Brain microvascular endothelial cell (primary cell): ENCODE measurements around the gene NMRK2.
"Not testable (repeated sequence)": the region's sequence is repeated elsewhere in the genome, so short reads cannot be mapped to it uniquely, and the experiment has no call there.

Source experiments
- DNase-seq: peaks from one replicate; pipeline ENCODE4 v3.0.0-alpha.2; 2020
- H3K27ac ChIP-seq: fragments of 250-450 bp; sonication (Bioruptor Pico); 2 replicates; pipeline ENCODE4 v1.5.1; 2020; ENCODE audit warnings: mild to moderate bottlenecking, moderate library complexity
- H3K27me3 ChIP-seq: fragments of 250-450 bp; sonication (Bioruptor Pico); replicated peaks from 2 replicates; pipeline ENCODE4 v1.5.1; 2020; ENCODE audit warnings: mild to moderate bottlenecking
- H3K36me3 ChIP-seq: fragments of 250-450 bp; sonication (Bioruptor Pico); replicated peaks from 2 replicates; pipeline ENCODE4 v1.5.1; 2020; ENCODE audit warnings: mild to moderate bottlenecking
- H3K4me3 ChIP-seq: 2 replicates; pipeline ENCODE4 v1.5.1; 2011; ENCODE audit warnings: low read depth, mild to moderate bottlenecking, control low read depth, low read length, moderate library complexity
- CTCF ChIP-seq: IDR thresholded peaks from 2 replicates; pipeline ENCODE4 v1.5.1; 2011; ENCODE audit warnings: low read depth, mild to moderate bottlenecking, moderate library complexity, low read length, control low read depth, inconsistent platforms; ENCODE audit errors: missing control alignments
- in situ Hi-C: cut with HindIII; loops from 2 replicates; pipeline ENCODE4 v1.10.0; 2017; ENCODE audit warnings: low sequenced_read_pairs, low pct_ligation_motif_present

The NMRK2 gene

DNA sequence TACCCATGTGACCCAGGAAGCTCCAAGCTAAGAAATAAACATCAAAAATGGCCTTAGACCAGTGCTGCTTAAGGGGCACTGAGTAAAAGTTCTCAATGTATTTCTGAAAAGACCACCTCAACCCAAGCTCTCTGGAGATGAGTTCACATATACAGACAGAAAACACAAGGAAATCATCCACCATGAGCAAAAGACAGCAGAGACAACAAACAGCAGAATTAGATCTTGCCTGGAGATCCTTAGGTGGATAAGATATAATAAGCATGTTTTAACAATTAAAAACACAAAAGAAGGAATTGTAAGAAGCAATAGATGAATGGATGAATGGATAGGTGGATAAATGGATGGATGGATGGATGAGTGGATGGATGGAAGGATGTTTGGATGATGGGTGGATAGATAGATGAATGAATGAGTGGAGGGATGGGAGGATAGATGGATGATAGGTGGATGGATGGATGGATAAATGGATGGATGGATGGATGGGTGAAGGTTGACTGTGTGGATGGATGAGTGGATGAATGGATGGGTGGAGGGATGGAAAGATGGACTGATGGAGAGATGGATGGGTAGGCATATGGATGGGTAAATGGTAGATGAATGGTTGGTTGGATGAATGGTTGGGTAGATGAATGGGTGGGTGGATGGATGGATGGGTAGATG, 9.6 kb upstream of the NMRK2 start:
- in situ Hi-C loops, result no loop called here
- no peak overlapping the region for H3K27ac ChIP-seq
- no peak overlapping the region for H3K4me3 ChIP-seq
- DNase-seq, result no peak
- H3K27me3 ChIP-seq, result no peaks in the 10 kb centered on the region
- TF ChIP-seq CTCF, result no peak
- no peaks in the 10 kb centered on the region for H3K36me3 ChIP-seq

DNA sequence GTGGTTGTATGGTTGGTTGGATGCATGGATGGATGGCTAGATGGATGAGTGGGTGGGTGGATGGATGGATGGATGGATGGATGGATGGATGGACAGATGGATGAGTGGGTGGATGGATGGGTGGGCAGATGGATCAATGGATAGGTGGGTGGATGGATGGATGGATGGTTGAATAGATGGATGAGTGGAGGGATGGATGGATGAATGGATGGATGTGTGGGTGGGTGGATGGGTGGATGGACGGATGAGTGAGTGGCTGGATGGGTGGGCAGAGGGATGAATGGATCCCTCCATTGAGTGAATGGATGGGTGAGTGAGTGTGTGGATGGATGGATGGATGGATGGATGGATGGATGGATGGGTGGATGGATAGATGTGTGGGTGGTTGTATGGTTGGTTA, 9.0 kb upstream of the NMRK2 start:
- in situ Hi-C loops, result no loop called here

GRCh38 chr19:3931041-3931440, 1.8 kb upstream of the NMRK2 start:
- TF ChIP-seq CTCF, result no peak
- peaks cover 12% of the 10 kb centered on the region for H3K27me3 ChIP-seq
- no peaks in the 10 kb centered on the region for H3K36me3 ChIP-seq
- DNase-seq, result no peak
- H3K27ac ChIP-seq, result no peak overlapping the region
- in situ Hi-C loops, result no loop called here
- no peak overlapping the region for H3K4me3 ChIP-seq

More for the DNA sequence above, 9.0 kb upstream of the NMRK2 start:
- Histone ChIP-seq H3K36me3 (no peaks in the 10 kb centered on the region), H3K4me3 (no peak overlapping the region), H3K27ac (no peak overlapping the region), H3K27me3 (no peaks in the 10 kb centered on the region)
- no peak for DNase-seq
- TF ChIP-seq CTCF, result no peak

DNA sequence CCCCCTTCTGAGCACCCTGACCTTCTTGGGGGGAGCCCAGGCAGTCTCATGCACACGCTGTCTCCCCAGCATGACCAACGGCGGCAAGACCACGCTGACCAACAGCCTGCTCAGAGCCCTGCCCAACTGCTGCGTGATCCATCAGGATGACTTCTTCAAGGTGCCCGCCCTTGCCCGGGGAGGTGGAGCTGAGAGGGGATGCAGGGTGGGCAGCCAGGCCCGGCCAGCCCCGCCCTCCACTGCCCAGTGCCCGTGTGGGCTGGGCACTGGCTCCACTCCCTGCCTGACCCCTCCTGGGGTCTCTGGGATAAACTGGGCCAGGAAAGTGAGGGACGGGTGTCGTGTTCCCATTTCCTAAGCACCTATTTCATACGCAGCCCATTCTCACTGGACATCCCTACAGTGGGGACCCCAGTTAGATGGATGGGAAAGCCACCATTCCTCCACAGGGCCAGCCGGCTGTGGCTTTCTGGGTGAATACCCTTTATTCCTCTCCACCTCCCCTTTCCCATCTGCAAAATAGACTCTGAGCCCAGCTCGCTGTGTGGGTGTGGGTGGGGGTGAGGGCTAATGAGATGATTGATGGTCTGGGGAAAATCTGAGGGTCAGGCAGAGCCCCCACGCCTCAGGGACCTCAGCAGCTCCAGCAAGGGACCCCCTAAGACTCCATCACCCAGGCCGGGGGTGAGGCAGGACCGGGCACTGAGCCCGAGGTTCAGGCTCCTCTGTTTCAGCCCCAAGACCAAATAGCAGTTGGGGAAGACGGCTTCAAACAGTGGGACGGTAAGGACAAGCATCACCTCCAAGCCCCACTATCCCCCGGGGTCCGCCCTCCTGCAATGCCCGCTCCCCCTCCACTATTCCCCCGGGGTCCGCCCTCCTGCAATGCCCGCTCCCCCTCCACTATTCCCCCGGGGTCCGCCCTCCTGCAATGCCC, 3.9 kb downstream of the NMRK2 start:
- in situ Hi-C loops, result no loop called here
- Histone ChIP-seq H3K27ac (no peak overlapping the region), H3K27me3 (peaks cover 12% of the 10 kb centered on the region), H3K4me3 (no peak overlapping the region), H3K36me3 (no peaks in the 10 kb centered on the region)
- no peak for TF ChIP-seq CTCF
- DNase-seq, result no peak

DNA sequence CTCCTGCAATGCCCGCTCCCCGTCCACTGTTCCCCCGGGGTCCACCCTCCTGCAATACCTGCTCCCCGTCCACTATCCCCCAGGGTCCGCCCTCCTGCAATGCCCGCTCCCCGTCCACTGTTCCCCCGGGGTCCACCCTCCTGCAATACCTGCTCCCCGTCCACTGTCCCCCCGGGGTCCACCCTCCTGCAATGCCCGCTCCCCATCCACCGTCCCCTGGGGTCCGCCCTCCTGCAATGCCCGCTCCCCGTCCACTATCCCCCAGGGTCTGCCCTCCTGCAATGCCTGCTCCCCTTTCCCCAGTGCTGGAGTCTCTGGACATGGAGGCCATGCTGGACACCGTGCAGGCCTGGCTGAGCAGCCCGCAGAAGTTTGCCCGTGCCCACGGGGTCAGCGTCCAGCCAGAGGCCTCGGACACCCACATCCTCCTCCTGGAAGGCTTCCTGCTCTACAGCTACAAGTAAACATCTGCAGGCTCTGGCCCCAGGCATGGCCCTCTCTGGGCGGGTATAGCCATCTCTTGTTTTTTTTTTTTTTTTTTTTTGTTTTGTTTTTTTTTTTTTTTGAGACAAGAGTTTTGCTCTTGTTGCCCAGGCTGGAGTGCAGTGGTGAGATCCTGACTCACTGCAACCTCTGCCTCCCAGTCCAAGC, 5.6 kb downstream of the NMRK2 start:
- DNase-seq, H3K36me3 ChIP-seq, H3K27ac ChIP-seq, H3K27me3 ChIP-seq, H3K4me3 ChIP-seq, in situ Hi-C loops: not testable (repeated sequence)

DNA sequence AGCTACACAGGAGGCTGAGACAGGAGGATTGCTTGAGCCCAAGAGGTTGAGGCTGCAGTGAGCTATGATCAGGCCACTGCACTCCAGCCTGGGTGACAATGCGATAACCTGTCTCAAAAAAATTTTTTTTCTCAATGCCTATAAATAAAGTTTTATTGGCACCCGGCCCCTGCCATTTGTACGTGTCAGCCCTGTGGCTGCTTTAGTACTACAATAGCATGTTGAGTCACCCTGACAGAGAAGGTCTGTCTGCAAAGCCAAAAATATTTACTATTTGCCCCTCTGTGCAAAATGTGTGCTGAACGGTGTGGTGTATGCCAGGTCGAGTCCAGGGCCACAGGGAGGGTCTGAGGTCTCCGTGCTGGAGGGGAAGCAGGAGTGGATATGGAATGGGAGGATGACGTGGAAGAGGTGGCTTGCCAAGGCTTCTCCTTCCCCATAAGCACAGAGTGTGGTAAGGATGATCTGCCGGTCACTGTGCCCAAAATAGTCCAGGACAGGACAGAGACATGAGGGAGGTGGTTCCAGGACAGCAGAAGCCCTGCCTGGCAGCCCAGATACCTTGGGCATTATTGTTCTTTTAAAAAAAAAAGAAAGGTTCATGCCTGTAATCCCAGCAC, 10.0 kb downstream of the NMRK2 start:
- Histone ChIP-seq H3K27ac (no peak overlapping the region), H3K27me3 (no peaks in the 10 kb centered on the region), H3K4me3 (no peak overlapping the region), H3K36me3 (no peaks in the 10 kb centered on the region)
- TF ChIP-seq CTCF, result no peak
- no peak for DNase-seq
- in situ Hi-C loops, result no loop called here
